ENCODE data around the gene TF. TPM values are rescaled to one million over a fixed set of nuclear protein-coding genes. Genes with fewer than 3 reads are reported as not detected.

Gene TF
- total and polyA plus RNA-seq, 10 of the 15 experiments (the other 5 are each of a cell fraction or from before 2014, with no cell fraction given): under 0.01 to 8.9 (median 0.05) TPM; not detected in 1

GRCh38 chr3:133783762-133784161 lies 37.6 kb downstream of the TF start:
- H2AFZ ChIP-seq (ENCODE audit: control insufficient read depth, low read depth, low read length): no peak overlapping the region
- H3K27ac ChIP-seq (ENCODE audit: control insufficient read depth, insufficient read depth): no peak overlapping the region
- in situ Hi-C loops (cut with MboI): no loop called here
- ChIA-PET CTCF (interaction anchor here (1.1 to 1.6 kb wide), 2 partner anchors 12 to 20 kb away, joined by 3 read pairs; no protein-coding TSS in a partner anchor), POLR2A (no interaction called here), SMC1A (ENCODE audit: uncharacterized antibody, unreplicated experiment) (no interaction called here), RAD21 (ENCODE audit: unreplicated experiment) (interaction anchor here (0.7 kb wide), 1 partner anchor 30 kb away, joined by 3 read pairs; no protein-coding TSS in a partner anchor)
- no peak overlapping the region for H3K9ac ChIP-seq (ENCODE audit: control insufficient read depth, insufficient read depth, low read length)
- BruUV-seq (replicated peaks): no TSS peak
- no peak overlapping the region for H3K4me2 ChIP-seq (ENCODE audit: control insufficient read depth, insufficient read depth)
- no peak overlapping the region for H3K4me3 ChIP-seq
- TF ChIP-seq TAF1 (IDR thresholded peaks at IDR 0.05; ENCODE audit: borderline replicate concordance, low read depth, low read length): no peak
- no peak for TF ChIP-seq KAT2A (conservative IDR thresholded peaks at IDR 0.05; ENCODE audit: control insufficient read depth, low read depth, low read length)
- TF ChIP-seq CREM (IDR thresholded peaks at IDR 0.05; ENCODE audit: low read depth): no peak
- no peak for TF ChIP-seq CREB1 (IDR thresholded peaks at IDR 0.05; ENCODE audit: low read depth)
- no peak for TF ChIP-seq HDAC6 (IDR thresholded peaks at IDR 0.05; ENCODE audit: unreplicated experiment)
- no peak for TF ChIP-seq RB1 (IDR thresholded peaks at IDR 0.05; ENCODE audit: borderline replicate concordance)
- TF ChIP-seq IKZF2 (IDR thresholded peaks at IDR 0.05): no peak
- TF ChIP-seq PBX3 (IDR thresholded peaks at IDR 0.05; ENCODE audit: insufficient replicate concordance, low read depth, low read length): no peak
- no peak for ATAC-seq
- H3K27me3 ChIP-seq (replicated peaks in 1 of 2; ENCODE audit: control insufficient read depth in 2 of 2, insufficient read depth in 2 of 2, low read length in 1 of 2): no peaks in the 10 kb centered on the region; a peak in 2 of 4 replicates
- H3K4me1 ChIP-seq (ENCODE audit: control insufficient read depth, insufficient read depth, low read length): no peaks in the 10 kb centered on the region
- no peak for FAIRE-seq
- H4K20me1 ChIP-seq (ENCODE audit: control insufficient read depth, insufficient read depth): no peaks in the 10 kb centered on the region
- H3K79me2 ChIP-seq (ENCODE audit: control insufficient read depth, insufficient read depth, low read length): no peaks in the 10 kb centered on the region
- H3K36me3 ChIP-seq (ENCODE audit: control insufficient read depth in 2 of 2, insufficient read depth in 2 of 2, low read length in 1 of 2): no peaks in the 10 kb centered on the region
- intact Hi-C loops (cut with micrococcal nuclease; ENCODE audit: unreplicated experiment): no loop called here
- 54% methylated on average over 32 of the region's 32 CpGs for whole genome bisulfite sequencing (ENCODE audit: insufficient coverage, insufficient replicate concordance, low lambda C conversion rate, missing lambda C conversion rate)
- H3K9me3 ChIP-seq (replicated peaks; ENCODE audit: control insufficient read depth, insufficient read depth, low read length): no peaks in the 10 kb centered on the region
- no peak for DNase-seq (ENCODE audit: low read depth, low spot score)

Measured in GM12878 (cell line).